HCT116 (cell line): ENCODE results near the gene S1PR1. TPM values are rescaled to one million over a fixed set of nuclear protein-coding genes. Genes with fewer than 3 reads are reported as not detected.

Experiments
- ATAC-seq: fragments of 200-7000 bp; cut with Tn5 transposase; 2 replicates; pipeline ENCODE4 v1.9.1; 2020; ENCODE audit warnings: mild to moderate bottlenecking, moderate library complexity
- BruUV-seq: library from RNA; stranded (reverse); fragments of 400-500 nt; replicated peaks from 2 replicates; lab custom pipeline; 2021; lab: Mats Ljungman, UMichigan
- CTCF ChIA-PET: fragments of 300-600 bp; sonication (Branson Sonifier 250); formaldehyde crosslinking; loops from one replicate; lab custom pipeline; 2021; ENCODE audit warnings: antibody characterized with exemption; lab: Charles Lee
- POLR2A ChIA-PET: fragments of 300-600, 350-600 bp; sonication (Branson Sonifier 250); formaldehyde crosslinking; loops from one replicate; lab custom pipeline; 2021; ENCODE audit warnings: antibody characterized with exemption; lab: Charles Lee
- RAD21 ChIA-PET, 2 experiments: fragments of 300-600 bp; sonication (Branson Sonifier 250); formaldehyde crosslinking; loops; one replicate each; lab custom pipeline; 2023; ENCODE audit warnings: low total read pairs in 2 of 2; ENCODE audit not compliant: uncharacterized antibody in 2 of 2, unreplicated experiment in 2 of 2, low non-redundant PET in 1 of 2; lab: Charles Lee
- DNase-seq: peaks from one replicate; pipeline ENCODE4 v3.0.0-alpha.2; 2010; ENCODE audit warnings: low read depth, low spot score
- H2AFZ ChIP-seq: fragments of 200-600 bp; shearing (Covaris generic), sonication (generic); 2 replicates; pipeline ENCODE4 v1.6.1; 2017; ENCODE audit warnings: low read depth, mixed run types, mixed read lengths, antibody characterized with exemption, low read length; ENCODE audit not compliant: poor library complexity, severe bottlenecking
- H3K27ac ChIP-seq: 2 replicates; pipeline ENCODE4 v1.5.1; 2012; ENCODE audit warnings: low read depth, low read length
- H3K27me3 ChIP-seq: fragments of 200-600 bp; sonication (generic); 2 replicates; pipeline ENCODE4 v1.6.1; 2016; ENCODE audit warnings: mixed run types, low read length, mixed read lengths; ENCODE audit not compliant: insufficient read depth
- H3K36me3 ChIP-seq, 2 experiments: fragments of 200-500 bp in 1 of 2; fragments of 200-600 bp in 1 of 2; sonication (Bioruptor generic) in 1 of 2; sonication (generic) in 1 of 2; 2 replicates each; pipeline versions ENCODE4 v1.5.1 to v1.6.1; 2014 to 2016; ENCODE audit warnings: low read length in 2 of 2, inconsistent platforms in 1 of 2, mixed read lengths in 1 of 2, mixed run types in 1 of 2; ENCODE audit not compliant: insufficient read depth in 2 of 2, control insufficient read depth in 1 of 2
- H3K4me1 ChIP-seq, 2 experiments: fragments of 200-600 bp in 1 of 2; sonication (generic) in 1 of 2; 2 replicates each; pipeline versions ENCODE4 v1.5.1 to v1.6.1; 2012 to 2017; ENCODE audit warnings: low read length in 2 of 2, inconsistent platforms in 1 of 2, mild to moderate bottlenecking in 1 of 2, mixed read lengths in 1 of 2, mixed run types in 1 of 2, moderate library complexity in 1 of 2; ENCODE audit not compliant: insufficient read depth in 2 of 2, control insufficient read depth in 1 of 2
- H3K4me2 ChIP-seq: fragments of 200-600 bp; sonication (generic); 2 replicates; pipeline ENCODE4 v1.6.1; 2017; ENCODE audit warnings: mixed run types, low read length, mixed read lengths
- H3K4me3 ChIP-seq, 2 experiments: fragments of 200-600 bp in 1 of 2; sonication (generic) in 1 of 2; replicated peaks in 1 of 2; 2 replicates each; pipeline ENCODE4 v1.5.1; 2011 to 2016; ENCODE audit warnings: low read length in 2 of 2, control low read depth in 1 of 2, low read depth in 1 of 2, mild to moderate bottlenecking in 1 of 2, mixed read lengths in 1 of 2, mixed run types in 1 of 2
- H3K79me2 ChIP-seq: fragments of 200-600 bp; sonication (generic); 2 replicates; pipeline ENCODE4 v1.6.1; 2017; ENCODE audit warnings: mild to moderate bottlenecking, mixed run types, low read length, moderate library complexity, mixed read lengths; ENCODE audit not compliant: insufficient read depth
- H3K9ac ChIP-seq: fragments of 200-600 bp; sonication (generic); 2 replicates; pipeline ENCODE4 v1.6.1; 2016; ENCODE audit warnings: low read length, mixed read lengths
- H3K9me2 ChIP-seq: fragments of 200-600 bp; sonication (generic), shearing (Covaris generic); 2 replicates; pipeline ENCODE4 v1.6.1; 2017; ENCODE audit warnings: mixed run types, mild to moderate bottlenecking, moderate library complexity; ENCODE audit not compliant: insufficient read depth
- H3K9me3 ChIP-seq, 2 experiments: fragments of 200-500 bp in 1 of 2; fragments of 200-600 bp in 1 of 2; sonication (Bioruptor generic) in 1 of 2; sonication (generic) in 1 of 2; 2 replicates each; pipeline ENCODE4 v1.6.1; 2014 to 2017; ENCODE audit warnings: low read length in 2 of 2, mixed read lengths in 2 of 2, inconsistent platforms in 1 of 2, low read depth in 1 of 2, mild to moderate bottlenecking in 1 of 2, mixed run types in 1 of 2, moderate library complexity in 1 of 2; ENCODE audit not compliant: control insufficient read depth in 1 of 2, insufficient read depth in 1 of 2
- H4K20me1 ChIP-seq: fragments of 200-600 bp; sonication (generic), shearing (Covaris generic); 2 replicates; pipeline ENCODE4 v1.6.1; 2017; ENCODE audit warnings: mixed run types, mild to moderate bottlenecking, moderate library complexity; ENCODE audit not compliant: insufficient read depth
- ATF3 ChIP-seq: IDR thresholded peaks from 2 replicates; pipeline ENCODE4 v1.6.1; 2012
- CBX3 ChIP-seq: IDR thresholded peaks from 2 replicates; pipeline ENCODE4 v1.6.1; 2012; ENCODE audit warnings: low read depth
- CEBPB ChIP-seq: IDR thresholded peaks from 2 replicates; pipeline ENCODE4 v1.6.1; 2012; ENCODE audit warnings: low read depth
- EGR1 ChIP-seq: IDR thresholded peaks from 2 replicates; pipeline ENCODE4 v1.6.1; 2012; ENCODE audit warnings: low read depth
- ELF1 ChIP-seq: IDR thresholded peaks from 2 replicates; pipeline ENCODE4 v1.6.1; 2012; ENCODE audit warnings: low read depth, borderline replicate concordance
- EZH2 ChIP-seq: fragments of 200-600 bp; sonication (generic); IDR thresholded peaks from 2 replicates; pipeline ENCODE4 v1.6.1; 2017; ENCODE audit warnings: antibody characterized with exemption, mixed run types
- EZH2phosphoT487 ChIP-seq: fragments of 200-600 bp; IDR thresholded peaks from 2 replicates; pipeline ENCODE4 v1.6.1; 2018; ENCODE audit warnings: antibody characterized with exemption, borderline replicate concordance
- FOSL1 ChIP-seq: IDR thresholded peaks from 2 replicates; pipeline ENCODE4 v1.6.1; 2012; ENCODE audit warnings: low read depth
- POLR2A ChIP-seq: IDR thresholded peaks from 2 replicates; pipeline ENCODE4 v1.7.0; 2011; ENCODE audit warnings: borderline replicate concordance; ENCODE audit not compliant: insufficient read depth, insufficient read length; ENCODE audit errors: extremely low read depth
- POLR2AphosphoS5 ChIP-seq: IDR thresholded peaks from 2 replicates; pipeline ENCODE4 v1.6.1; 2011; ENCODE audit warnings: mild to moderate bottlenecking, low read depth, low read length, moderate library complexity
- RAD21 ChIP-seq: IDR thresholded peaks from 2 replicates; pipeline ENCODE4 v1.6.1; 2012; ENCODE audit warnings: low read depth, mild to moderate bottlenecking
- REST ChIP-seq: IDR thresholded peaks from 2 replicates; pipeline ENCODE4 v1.6.1; 2012; ENCODE audit warnings: low read depth
- SIN3A ChIP-seq: IDR thresholded peaks from 2 replicates; pipeline ENCODE4 v1.6.1; 2012; ENCODE audit warnings: low read depth
- SP1 ChIP-seq: IDR thresholded peaks from 2 replicates; pipeline ENCODE4 v1.6.1; 2012; ENCODE audit warnings: low read depth
- SRF ChIP-seq: IDR thresholded peaks from 2 replicates; pipeline ENCODE4 v1.6.1; 2012; ENCODE audit warnings: low read depth
- TCF7L2 ChIP-seq: IDR thresholded peaks from 2 replicates; pipeline ENCODE4 v1.7.0; 2011; ENCODE audit warnings: borderline replicate concordance, inconsistent platforms; ENCODE audit not compliant: insufficient read depth, insufficient read length; ENCODE audit errors: extremely low read depth
- ZFX ChIP-seq: fragments of 450-650 bp; IDR thresholded peaks from 2 replicates; pipeline ENCODE4 v1.6.1; 2017
- ZNF274 ChIP-seq: fragments of 200-500 bp; sonication (Bioruptor generic); IDR thresholded peaks from 2 replicates; pipeline ENCODE4 v1.6.1; 2014; ENCODE audit warnings: mild to moderate bottlenecking, low read depth, low read length, inconsistent platforms
- intact Hi-C: fragments of 100-400 bp; cut with micrococcal nuclease; formaldehyde crosslinking; loops from 2 replicates; pipeline ENCODE4 v1.10.0; 2022
- total RNA-seq: library from RNA; stranded (reverse); gene quantifications from one replicate; pipeline ENCODE4 v1.2.1, GENCODE V29; 2021; ENCODE audit not compliant: unreplicated experiment
- TF ChIP-seq, protein P1 (sequence below): IDR thresholded peaks from 2 replicates; pipeline ENCODE4 v1.6.1; 2011; ENCODE audit warnings: mild to moderate bottlenecking, low read length, moderate library complexity; ENCODE audit not compliant: insufficient replicate concordance; ENCODE audit errors: extremely low read depth
- TF ChIP-seq, protein P2 (sequence below), 3 experiments: fragments of 200-600 bp in 1 of 3; sonication (generic) in 1 of 3; IDR thresholded peaks in 2 of 3; conservative IDR thresholded peaks in 1 of 3; 2 replicates each; pipeline ENCODE4 v1.5.1; 2012 to 2017; ENCODE audit warnings: low read depth in 2 of 3, low read length in 2 of 3, antibody characterized with exemption in 1 of 3, borderline replicate concordance in 1 of 3, control low read depth in 1 of 3, mild to moderate bottlenecking in 1 of 3, mixed read lengths in 1 of 3, mixed run types in 1 of 3, moderate library complexity in 1 of 3; ENCODE audit not compliant: insufficient read depth in 1 of 3

Gene S1PR1
- total RNA-seq, 1 experiment from 2014 or later, result 0.61 TPM

- H3K9me3 ChIP-seq, result no peaks in the 10 kb centered on the region
- intact Hi-C loops, result loop anchor here (10.0 kb wide), 1 partner anchor 258 kb away; the partner anchor contains the start of gene DPH5
- TF ChIP-seq SP1, result no peak
- TF ChIP-seq ZFX, result no peak
- no peak for TF ChIP-seq POLR2AphosphoS5
- TF ChIP-seq ATF3, result no peak
- no peak for TF ChIP-seq SRF
- TF ChIP-seq EZH2, result no peak
- TF ChIP-seq CEBPB, result no peak
- no peak for TF ChIP-seq POLR2A
- no peak for TF ChIP-seq REST
- no peak for TF ChIP-seq SIN3A
- TF ChIP-seq ELF1, result no peak
- TF ChIP-seq RAD21, result no peak
- TF ChIP-seq EZH2phosphoT487, result no peak
- TF ChIP-seq ZNF274, result no peak
- TF ChIP-seq, protein P1, sequence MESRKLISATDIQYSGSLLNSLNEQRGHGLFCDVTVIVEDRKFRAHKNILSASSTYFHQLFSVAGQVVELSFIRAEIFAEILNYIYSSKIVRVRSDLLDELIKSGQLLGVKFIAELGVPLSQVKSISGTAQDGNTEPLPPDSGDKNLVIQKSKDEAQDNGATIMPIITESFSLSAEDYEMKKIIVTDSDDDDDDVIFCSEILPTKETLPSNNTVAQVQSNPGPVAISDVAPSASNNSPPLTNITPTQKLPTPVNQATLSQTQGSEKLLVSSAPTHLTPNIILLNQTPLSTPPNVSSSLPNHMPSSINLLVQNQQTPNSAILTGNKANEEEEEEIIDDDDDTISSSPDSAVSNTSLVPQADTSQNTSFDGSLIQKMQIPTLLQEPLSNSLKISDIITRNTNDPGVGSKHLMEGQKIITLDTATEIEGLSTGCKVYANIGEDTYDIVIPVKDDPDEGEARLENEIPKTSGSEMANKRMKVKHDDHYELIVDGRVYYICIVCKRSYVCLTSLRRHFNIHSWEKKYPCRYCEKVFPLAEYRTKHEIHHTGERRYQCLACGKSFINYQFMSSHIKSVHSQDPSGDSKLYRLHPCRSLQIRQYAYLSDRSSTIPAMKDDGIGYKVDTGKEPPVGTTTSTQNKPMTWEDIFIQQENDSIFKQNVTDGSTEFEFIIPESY, result no peak
- TF ChIP-seq FOSL1, result no peak
- no peak for TF ChIP-seq TCF7L2
- no peak for TF ChIP-seq EGR1
- TF ChIP-seq CBX3, result no peak
- TF ChIP-seq, protein P2, sequence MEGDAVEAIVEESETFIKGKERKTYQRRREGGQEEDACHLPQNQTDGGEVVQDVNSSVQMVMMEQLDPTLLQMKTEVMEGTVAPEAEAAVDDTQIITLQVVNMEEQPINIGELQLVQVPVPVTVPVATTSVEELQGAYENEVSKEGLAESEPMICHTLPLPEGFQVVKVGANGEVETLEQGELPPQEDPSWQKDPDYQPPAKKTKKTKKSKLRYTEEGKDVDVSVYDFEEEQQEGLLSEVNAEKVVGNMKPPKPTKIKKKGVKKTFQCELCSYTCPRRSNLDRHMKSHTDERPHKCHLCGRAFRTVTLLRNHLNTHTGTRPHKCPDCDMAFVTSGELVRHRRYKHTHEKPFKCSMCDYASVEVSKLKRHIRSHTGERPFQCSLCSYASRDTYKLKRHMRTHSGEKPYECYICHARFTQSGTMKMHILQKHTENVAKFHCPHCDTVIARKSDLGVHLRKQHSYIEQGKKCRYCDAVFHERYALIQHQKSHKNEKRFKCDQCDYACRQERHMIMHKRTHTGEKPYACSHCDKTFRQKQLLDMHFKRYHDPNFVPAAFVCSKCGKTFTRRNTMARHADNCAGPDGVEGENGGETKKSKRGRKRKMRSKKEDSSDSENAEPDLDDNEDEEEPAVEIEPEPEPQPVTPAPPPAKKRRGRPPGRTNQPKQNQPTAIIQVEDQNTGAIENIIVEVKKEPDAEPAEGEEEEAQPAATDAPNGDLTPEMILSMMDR (IDR thresholded peaks at IDR 0.05 in 2 of 3, conservative IDR thresholded peaks at IDR 0.05 in 1 of 3; ENCODE audit: borderline replicate concordance in 1 of 3, insufficient read depth in 1 of 3, low read depth in 2 of 3, low read length in 2 of 3), result no peak
- ChIA-PET CTCF (no interaction called here), RAD21 (no interaction called here), POLR2A (no interaction called here)
- no peaks in the 10 kb centered on the region for H3K36me3 ChIP-seq
- no peaks in the 10 kb centered on the region for H4K20me1 ChIP-seq
- H3K27me3 ChIP-seq, result peaks cover 9% of the 10 kb centered on the region; the same call in 1 of the 2 replicates
- no peak overlapping the region for H3K4me2 ChIP-seq
- no peaks in the 10 kb centered on the region for H3K79me2 ChIP-seq
- no peak overlapping the region for H3K4me3 ChIP-seq
- no TSS peak for BruUV-seq
- H3K9ac ChIP-seq, result no peak overlapping the region
- no peaks in the 10 kb centered on the region for H3K4me1 ChIP-seq
- DNase-seq (no peak), ATAC-seq (no peak)
- no peak overlapping the region for H3K27ac ChIP-seq
- H2AFZ ChIP-seq, result no peak overlapping the region
- H3K9me2 ChIP-seq, result no peaks in the 10 kb centered on the region
These were observed 45.7 kb downstream of the S1PR1 start for GRCh38 chr1:101282314-101283038.
